Medulla oblongata (tissue), 1 donor: Measurements from ENCODE around the gene SDK2.
A peak's percentile ranks its signal among the peaks of the same experiment; 100 is the strongest.
"Not testable (repeated sequence)": the region's sequence is repeated elsewhere in the genome, so short reads cannot be mapped to it uniquely, and the experiment has no call there.

Experiments used
- DNase-seq: peaks from one replicate; pipeline ENCODE4 v3.0.0-alpha.2; 2015; ENCODE audit errors: extremely low spot score

The SDK2 gene

DNA sequence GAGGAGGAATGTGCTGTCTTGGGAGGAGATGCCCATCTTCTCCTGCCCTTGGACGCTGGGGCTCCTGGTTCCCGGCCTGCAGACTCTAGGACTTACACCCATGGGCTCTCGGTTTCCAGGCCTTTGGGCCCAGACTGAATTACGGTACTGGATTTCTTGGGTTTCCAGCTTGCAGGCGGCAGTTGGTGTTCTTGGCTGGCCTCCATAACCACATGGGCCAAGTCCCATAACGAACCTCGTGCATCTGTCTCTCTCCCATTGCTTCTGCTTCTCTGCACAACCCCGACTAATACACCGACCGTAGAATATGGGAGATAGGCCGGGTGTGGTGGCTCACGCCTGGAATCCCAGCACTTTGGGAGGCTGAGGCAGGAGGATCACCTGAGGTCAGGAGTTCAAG is 162.6 kb downstream of the SDK2 start:
- DNase-seq, result no peak

DNA sequence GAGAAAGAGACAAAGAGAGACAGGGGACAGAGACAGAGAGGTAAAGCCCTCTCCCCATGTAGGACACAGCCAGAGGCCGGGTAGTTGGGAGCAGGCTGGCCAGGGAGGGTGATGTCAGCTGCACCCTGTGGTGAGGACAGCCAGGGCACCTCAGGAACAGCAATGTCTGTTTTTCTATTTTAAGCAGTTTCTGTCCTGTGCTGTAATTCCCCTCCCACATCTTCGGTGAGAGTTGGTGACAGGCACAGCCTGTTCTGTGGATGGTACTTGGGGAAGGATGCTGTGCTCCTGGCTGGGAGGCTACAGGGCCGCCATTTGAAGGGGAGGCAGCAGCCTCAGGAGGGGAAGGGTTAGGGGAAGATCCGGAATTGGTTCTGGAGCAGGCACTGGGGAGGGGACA is 163.5 kb downstream of the SDK2 start:
- DNase-seq, result no peak

DNA sequence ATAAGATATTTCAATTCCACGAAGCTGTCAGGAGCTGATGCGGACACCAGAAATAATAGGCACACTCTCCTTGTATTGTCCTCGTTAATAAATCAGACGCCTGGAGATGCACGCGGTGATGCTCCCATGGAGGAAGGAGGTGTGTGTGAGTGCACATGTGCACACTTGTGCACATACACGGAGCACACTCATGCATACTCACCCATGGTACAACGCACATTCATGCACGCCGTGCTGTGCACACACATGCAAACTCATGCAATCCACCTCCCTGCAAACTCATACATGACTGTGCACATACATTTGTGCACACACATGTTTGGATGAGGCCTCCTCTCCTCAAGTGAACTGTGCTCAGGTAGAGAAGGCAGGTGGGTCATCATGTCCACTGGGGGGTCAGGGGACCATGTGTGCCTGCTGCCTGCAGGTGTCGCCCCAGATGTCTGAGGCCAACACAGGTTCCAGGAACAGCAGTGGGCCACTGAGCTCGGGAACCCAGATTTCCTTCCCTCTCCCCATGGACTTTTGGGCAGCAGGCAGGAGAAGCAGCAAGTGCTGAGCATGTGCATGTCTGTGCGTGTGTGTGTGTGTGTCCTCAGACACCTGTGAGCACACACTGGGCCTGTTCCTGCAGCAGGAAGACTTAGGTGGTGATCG is 165.3 kb downstream of the SDK2 start:
- no peak for DNase-seq

DNA sequence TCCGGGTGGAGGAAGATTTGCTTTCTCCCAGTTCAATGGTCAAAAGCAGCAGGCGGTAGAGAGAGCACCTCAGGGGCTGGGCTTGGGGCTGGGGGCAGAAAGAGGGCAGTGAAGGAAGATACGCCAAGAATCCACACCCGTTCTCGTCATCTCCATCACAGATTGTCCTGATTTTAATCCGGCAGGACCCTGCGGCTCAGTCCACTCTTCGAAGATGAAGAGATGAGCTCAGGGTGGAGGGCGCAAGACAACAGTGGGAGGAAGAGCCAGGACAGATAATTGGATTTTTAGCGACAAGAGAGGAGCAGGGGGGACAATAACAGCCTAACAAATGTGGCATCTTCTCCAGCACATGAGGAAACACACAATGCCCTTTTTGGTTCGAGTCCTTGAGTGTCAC is 165.9 kb downstream of the SDK2 start:
- DNase-seq, result no peak

DNA sequence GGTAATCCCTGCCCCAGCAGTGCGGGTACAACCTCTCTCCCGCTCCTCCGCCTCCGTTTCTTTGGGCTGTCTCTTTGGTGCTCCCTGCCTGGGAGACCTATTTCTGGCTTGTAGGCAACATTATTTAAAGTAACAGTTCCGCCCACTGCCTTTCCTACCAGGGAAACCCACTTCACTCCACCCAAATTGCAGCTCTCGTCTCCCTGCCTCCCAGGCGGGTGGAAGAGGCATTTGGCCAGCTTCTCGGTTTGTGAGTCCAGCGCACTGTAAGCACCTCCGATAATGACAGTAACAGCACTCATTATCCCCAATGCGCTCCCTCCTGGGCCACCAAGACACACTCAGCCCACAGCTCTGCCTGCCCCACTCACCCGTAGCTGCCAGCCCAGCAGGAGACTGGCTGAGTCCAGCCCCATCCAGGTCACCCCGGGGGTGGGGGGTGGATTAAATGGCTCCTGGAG is 167.3 kb downstream of the SDK2 start:
- DNase-seq, result no peak

DNA sequence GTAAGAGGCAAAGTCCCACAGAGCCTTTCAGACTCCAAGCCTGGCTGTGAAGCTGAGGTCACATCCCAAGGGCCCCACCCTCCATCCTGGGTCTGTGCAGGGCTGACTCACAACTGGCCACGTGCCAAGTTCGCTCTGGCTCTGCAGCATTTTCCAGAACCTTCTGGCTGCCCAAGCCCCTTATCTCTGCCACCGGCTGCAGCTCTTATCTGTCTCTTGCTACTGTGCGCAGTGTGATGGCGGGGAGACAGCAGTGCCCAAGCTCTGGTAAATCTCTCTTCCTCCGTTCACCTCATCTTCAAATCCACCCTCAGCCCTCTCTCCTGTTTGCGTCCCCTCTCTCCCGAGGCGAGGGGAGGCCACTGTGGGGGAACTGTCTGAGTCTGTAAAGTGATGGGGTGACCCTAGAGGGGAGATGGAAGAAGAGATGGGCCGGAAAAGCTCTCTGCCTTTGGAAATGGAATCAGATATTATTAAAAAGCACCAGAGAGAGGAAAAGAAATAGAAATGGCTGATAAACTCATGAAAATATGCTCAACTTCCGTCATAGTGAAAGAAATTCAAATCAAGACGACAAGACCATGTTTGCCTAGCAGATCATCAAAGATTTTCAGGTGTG is 169.8 kb downstream of the SDK2 start:
- DNase-seq, result no peak

DNA sequence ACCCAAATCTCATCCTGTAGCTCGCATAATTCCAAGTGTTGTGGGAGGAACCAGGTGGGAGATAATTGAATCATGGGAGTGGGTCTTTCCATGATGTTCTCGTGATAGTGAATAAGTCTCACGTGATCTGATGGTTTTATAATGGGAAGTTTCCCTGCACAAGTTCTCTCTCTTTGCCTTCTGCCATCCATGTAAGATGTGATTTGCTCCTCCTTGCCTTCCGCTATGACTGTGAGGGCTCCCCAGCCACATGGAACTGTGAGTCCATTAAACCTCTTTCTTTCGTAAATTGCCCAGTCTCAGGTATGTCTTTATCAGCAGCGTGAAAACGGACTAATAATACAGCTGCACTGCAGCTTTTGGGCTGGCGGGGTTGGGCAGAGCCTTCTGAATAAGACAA is 171.5 kb downstream of the SDK2 start:
- not testable (repeated sequence) for DNase-seq

DNA sequence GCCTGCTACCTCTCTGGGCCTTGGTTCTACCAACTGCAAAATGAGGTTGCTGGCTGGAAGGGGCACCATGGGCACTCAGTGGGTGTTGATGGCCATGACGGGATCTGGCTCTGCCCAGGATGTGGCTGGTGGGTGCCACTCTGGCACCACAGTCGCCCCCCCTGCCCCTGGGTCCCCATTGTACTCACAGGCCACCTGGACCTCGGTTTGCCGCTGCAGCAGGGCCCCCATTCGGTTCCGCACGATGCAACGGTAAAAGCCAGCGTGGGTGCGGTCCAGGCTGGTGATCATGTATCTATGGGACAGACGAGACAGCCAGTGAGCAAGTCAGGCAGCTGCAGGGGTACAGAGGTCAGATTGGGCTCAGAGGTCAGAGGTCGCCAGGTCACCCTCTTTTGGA is 172.3 kb downstream of the SDK2 start:
- no peak for DNase-seq

DNA sequence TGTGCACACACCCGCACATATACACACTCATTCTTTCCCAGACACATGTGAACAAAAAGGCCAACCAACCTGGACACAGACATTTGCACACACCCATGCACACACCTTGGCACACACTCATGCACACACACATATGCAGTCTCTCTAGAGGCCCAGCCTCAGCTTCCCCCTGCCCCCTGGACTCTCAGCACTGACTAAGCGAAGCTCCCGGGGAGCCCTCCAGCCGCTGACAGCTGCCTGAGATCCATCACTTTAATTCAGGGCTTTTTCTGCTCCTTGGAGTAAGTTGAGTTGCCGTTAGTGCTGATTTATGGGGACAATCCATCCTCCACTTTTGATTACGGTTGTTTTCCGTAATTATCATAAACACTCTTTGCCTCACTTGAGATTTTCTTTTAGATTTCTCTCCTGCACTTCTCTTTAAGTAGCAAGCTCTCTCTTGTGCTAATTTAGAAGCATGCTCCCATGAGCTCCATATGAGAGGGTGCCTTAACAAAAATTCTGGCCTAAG is 173.9 kb downstream of the SDK2 start:
- DNase-seq, result no peak

DNA sequence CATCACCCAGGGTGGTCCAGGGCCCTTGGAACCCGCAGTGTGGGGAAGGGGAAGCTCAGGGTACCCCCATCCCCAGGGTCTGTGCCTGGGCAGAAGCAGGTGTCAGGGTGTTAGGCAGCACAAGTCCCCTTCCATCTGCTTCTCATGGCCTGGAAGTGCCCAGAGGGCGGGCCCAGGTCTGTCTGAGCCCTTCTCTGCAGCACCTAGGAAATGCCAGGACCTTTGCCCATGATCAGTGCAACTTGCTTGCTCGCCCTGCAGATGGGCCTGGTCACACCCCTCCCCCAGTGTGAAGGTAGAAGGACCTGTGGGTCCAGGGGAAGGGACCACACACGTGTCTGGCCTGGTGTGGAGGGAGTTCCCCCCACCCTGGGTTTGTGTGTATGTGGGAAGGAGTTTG is 174.9 kb downstream of the SDK2 start:
- DNase-seq, result no peak

DNA sequence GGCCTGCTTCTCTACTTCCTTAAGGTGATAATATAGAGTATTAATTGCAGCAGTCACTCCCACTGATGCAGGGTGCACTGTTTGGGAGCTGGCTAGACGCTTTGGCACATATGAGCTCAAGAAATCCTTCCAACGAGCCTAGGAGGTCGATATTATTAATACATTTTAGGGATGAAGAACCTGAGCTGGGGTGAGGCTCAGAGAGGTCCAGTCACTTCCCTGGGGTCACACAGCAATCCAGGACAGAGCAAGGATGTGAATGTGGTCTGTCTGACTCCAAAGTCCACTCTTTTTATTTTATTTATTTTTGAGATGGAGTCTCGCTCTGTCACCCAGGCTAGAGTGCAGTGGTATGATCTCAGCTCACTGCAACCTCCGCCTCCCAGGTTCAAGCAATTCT is 176.0 kb downstream of the SDK2 start:
- DNase-seq, result no peak

DNA sequence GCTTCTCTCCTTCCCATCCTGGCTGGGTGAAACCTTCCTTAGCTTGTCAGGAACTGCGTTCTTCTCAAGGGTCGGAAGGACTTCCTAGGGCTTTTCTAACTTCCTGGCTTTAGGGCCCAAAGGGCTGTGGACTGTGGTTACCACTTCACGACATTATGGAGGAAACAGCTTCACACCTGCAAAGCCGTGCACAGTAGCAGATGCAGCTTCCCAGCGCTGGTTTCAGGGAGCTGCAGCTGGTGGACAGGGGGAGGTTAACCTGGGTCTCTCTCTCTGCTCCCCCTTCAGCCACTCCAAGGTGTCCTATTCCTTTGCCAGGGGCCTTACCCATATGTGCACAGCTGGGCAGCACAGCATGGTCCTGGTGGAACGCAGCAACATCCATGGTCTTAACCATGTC is 176.6 kb downstream of the SDK2 start:
- no peak for DNase-seq

DNA sequence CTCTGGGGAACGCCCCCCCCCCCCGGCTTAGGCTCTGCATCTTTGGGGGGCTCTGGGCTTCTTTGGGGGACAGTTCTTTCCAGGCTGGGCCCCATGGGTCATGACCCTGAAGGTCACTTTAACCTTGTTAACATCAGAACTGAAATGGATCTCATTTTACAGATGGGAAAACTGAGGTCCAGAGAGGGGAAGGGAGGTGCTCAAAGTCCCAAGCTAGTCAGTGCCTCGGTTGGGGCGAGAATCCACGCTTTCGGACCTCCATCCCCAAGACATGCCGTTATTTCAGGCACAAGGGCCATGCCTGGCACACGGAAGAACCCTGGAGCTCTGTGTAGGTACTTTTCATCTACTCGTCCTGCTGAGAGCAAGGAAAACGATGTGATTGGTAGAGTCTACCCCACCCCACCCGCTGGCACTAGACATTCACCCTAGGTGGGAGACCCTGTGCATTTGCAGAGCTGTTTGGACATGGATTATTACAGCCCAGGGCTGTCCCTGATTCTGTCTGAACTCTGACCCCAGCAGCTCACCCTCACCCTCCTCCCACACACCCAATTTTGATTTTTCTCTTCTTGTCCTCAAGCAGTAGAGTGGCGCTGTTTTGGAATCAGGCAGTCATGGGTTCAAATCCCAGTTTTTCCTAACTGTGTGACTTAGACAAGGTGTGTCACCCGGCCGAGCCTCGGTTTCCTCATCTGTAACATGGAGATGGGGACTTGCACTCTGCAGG is 177.4 kb downstream of the SDK2 start:
- DNase-seq, result no peak

DNA sequence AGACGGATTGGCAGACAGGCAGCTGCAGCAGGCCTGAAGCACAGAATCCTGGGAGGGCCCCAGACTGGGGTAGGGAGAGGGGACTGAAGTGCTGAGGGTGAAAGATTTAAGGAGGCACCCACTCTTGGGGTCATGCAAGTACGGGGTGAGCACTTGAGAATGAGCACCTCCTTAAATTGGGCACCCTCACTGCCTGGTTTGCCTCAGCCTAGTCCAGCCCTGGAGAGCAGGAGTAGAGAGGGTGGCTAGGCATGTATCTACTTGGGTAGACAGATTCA is 178.4 kb downstream of the SDK2 start:
- no peak for DNase-seq

DNA sequence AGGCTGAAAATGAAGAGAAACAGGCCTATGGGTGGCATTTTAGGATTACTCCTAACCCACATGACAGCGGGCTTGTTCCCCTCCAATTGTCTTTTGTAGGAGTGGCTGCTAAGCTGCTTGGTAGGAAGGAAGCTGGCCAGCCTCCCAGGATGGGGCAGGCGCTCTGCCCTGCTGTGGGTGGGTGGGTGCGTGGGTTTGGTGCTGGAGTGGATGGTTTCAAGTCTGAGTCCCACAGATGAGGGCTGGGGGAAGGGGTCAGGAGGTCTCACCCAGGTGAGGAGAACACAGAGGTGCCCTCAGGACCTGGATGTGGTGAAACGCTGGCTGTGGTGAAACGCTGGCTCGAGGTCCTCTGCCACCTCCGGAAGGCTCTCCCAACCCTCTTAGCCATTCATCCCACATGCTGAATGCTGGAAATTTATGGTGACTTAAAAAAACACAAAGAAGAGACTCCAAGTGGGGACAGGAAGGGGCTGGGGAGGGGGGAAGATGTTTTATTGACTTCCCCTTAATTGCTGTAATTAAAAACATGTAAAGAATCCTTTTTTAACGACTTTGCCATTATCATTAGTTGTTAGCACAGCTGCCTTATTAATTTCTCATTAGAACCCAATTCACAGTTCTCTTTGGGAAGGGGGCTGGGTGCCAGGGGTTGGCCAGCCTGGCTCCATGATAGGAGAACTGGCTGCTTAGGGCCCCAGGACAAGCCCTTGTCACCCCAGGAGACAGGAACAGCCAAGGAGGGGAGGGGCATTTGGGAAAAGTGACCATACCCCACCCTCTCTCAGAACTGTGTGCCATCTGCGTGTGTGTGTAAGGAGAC is 178.9 kb downstream of the SDK2 start:
- no peak for DNase-seq

DNA sequence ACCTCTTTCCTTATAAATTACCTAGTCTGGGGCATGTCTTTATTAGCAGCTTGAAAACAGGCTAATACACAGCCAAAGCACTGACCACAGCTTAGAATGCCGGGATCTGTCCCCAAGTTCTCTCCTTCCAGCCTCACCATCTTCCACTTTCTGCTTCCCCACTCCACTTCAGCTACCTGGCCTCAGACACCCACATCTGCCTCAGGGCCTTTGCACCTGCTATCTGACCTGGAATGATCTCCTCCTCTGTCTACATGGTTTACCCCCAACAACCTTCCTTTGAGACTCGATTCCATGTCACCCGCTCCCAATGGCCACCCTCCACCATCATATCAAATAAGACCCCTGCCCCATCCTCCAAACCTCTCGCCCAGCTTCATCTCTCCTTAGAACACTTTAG is 179.8 kb downstream of the SDK2 start:
- no peak for DNase-seq

DNA sequence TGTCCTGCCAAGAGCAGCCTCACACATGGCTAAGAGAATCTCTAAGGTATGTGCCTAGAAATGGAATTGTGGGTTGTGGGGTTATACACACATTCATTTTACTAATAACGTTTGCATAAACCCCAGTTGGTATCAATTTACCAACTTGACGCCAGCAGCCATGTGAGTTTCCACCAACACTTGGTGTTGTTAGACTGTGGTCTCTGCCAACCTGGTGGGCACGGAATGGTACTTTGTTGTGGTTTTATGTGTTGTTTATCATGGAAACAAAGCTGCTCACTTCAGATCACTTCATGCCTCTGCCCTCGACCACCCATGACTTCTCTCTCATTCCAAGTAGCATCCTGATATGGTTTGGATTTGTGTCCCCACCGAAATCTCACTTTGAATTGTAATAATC is 180.4 kb downstream of the SDK2 start:
- DNase-seq, result no peak

DNA sequence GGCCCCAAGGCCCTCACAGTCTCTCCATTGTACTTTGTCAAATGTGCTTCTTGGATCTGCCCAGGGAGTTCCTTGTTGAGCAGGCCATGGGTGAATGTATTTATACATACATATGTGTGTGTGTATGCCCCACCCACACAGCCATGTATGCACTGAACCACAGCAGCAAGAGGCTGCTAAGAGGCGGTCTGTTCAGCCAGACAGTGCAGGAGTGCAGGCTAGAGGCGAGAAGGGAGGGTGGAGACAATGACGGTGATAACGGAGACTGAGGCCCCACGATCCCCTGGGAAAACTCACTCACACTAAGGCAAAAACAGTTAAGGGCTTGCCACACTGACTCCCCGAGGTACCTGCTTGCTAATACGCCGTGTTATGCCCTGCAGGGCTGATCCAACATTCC is 181.4 kb downstream of the SDK2 start:
- no peak for DNase-seq

DNA sequence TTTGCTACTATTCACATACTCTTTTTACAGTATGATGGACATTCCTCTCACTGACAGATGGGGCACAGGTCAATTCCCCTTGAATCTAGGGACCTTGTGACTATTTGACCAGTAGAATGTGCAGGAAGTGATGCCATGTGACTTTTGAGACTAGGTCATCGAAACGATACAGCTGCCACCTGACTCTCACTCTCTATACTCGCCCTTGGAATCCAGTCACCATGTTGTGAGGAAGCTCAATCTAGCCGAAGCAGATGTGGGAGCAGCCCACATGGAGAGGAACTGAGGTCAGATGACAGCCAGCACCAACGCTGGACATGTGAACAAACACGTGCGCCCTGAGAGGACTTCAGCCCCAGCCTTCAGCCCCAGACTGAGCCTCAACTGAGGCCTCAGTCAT is 184.3 kb downstream of the SDK2 start:
- no peak for DNase-seq

DNA sequence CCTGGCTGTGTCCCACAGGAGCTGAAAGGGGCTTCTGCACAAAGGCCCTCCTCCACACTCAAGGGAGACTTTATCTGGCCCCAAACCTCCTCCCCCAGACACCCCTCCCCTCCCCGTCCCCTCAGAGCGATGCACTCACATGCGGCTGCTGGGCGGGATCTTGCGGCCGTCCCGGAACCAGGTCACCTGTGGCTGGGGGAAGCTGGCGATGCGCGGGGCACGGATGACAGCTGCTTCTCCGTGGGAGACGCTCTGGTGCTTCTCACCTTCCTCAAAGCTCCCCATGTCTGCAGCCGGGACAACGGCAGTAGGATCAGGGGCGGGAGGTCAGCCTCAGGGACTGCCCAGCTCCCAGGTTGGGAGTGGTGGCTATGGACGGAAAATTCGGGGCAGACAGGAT is 188.5 kb downstream of the SDK2 start:
- DNase-seq, result no peak

DNA sequence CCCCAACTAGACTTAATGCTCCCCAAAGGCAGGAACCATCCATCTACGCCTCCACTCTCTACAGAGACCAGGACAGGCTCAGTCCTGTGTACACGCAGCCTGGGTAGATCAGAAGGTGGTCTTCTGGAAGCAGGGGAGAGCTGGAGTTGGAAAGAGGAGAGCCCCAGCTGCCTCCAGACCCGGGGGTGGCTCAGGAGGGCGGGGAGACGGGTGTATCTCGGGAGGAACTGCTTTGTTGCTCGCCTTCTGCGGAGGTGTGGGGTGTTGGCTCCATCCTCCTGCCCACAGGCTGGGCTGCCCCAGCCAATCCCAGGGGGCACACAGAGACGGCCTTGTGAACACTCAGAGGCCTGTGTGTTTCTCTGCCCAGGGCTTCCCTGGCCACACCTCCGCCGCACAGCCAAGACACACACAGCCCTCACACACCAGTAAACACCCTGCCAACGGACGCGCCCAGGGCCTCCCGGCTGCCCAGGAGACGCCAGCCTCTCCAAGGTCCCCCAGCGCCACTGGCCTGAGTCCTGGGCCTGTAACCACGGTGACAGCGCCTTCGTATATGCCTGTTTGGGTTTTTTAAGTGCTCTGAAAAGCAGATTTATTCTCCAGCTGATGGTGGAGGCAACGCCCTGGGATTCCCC is 189.1 kb downstream of the SDK2 start:
- peak; percentile 68 for DNase-seq

DNA sequence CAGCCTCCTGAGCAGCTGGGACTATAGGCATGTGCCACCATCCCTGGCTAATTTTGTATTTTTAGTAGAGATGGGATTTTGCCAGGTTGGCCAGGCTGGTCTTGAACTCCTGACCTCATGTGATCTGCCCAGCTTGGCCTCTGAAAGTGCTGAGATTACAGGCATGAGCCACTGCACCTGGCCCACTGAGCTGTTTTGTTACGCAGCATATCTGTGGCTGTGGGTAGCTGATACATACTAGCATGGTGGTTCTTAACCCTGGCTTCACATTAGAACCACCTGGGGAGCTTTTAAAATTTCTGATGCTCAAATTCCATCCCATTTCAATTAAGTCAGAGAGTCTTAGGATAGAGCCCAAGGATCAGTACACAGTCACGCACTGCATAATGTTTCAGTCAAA is 190.8 kb downstream of the SDK2 start:
- DNase-seq, result not testable (repeated sequence)
